Measurements from ENCODE around the gene NGEF.

DNA sequence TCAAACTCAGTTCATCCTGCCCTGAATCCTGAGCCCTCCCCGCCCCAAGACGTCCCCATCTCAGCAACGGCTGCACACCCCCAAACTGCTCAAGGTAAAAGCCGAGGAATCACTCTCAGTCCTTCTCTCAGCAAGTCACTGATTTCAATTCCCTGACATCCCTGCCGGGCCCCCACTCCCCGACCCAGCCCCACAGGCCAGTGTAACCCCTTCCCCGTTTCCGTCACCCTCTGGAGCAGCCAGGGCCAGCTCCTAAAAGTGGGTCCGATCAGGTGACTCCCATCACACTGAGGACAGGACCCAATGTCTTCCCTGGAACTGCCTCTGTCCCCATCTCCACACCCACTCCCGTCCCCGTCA is 122.5 kb downstream of the NGEF start:
- TF ChIP-seq, protein P1, sequence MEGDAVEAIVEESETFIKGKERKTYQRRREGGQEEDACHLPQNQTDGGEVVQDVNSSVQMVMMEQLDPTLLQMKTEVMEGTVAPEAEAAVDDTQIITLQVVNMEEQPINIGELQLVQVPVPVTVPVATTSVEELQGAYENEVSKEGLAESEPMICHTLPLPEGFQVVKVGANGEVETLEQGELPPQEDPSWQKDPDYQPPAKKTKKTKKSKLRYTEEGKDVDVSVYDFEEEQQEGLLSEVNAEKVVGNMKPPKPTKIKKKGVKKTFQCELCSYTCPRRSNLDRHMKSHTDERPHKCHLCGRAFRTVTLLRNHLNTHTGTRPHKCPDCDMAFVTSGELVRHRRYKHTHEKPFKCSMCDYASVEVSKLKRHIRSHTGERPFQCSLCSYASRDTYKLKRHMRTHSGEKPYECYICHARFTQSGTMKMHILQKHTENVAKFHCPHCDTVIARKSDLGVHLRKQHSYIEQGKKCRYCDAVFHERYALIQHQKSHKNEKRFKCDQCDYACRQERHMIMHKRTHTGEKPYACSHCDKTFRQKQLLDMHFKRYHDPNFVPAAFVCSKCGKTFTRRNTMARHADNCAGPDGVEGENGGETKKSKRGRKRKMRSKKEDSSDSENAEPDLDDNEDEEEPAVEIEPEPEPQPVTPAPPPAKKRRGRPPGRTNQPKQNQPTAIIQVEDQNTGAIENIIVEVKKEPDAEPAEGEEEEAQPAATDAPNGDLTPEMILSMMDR (conservative IDR thresholded peaks at IDR 0.05 in 1 of 2, IDR thresholded peaks at IDR 0.05 in 1 of 2; ENCODE audit: low read depth in 1 of 2, low read length in 2 of 2): no peak
- TF ChIP-seq EZH2 (IDR thresholded peaks at IDR 0.05; ENCODE audit: low read length, missing control alignments): no peak

Data from fibroblast of lung (primary cell).